KMS-11 (cell line): Measurements from ENCODE around the gene SSTR1.

Source experiments
- H2AFZ ChIP-seq: fragments of 200-600 bp; sonication (generic); 2 replicates; pipeline ENCODE4 v1.6.1; 2016; ENCODE audit warnings: antibody characterized with exemption, mixed run types, low read depth
- H3K27ac ChIP-seq: fragments of 200-600 bp; sonication (generic); 2 replicates; pipeline ENCODE4 v1.6.1; 2016; ENCODE audit warnings: mild to moderate bottlenecking, mixed run types
- H3K27me3 ChIP-seq: fragments of 200-600 bp; sonication (generic); 2 replicates; pipeline ENCODE4 v1.6.1; 2017; ENCODE audit warnings: mild to moderate bottlenecking, low read depth, mixed run types, moderate library complexity; ENCODE audit not compliant: insufficient read depth
- H3K36me3 ChIP-seq: fragments of 200-600 bp; sonication (generic); 2 replicates; pipeline ENCODE4 v1.6.1; 2017; ENCODE audit warnings: mild to moderate bottlenecking, mixed run types; ENCODE audit not compliant: insufficient read depth
- H3K4me1 ChIP-seq: fragments of 200-600 bp; sonication (generic); 2 replicates; pipeline ENCODE4 v1.6.1; 2016; ENCODE audit warnings: mild to moderate bottlenecking, low read depth, mixed run types; ENCODE audit not compliant: poor library complexity, severe bottlenecking
- H3K4me2 ChIP-seq: fragments of 200-600 bp; sonication (generic); 2 replicates; pipeline ENCODE4 v1.7.0; 2016; ENCODE audit warnings: mild to moderate bottlenecking, mixed run types
- H3K4me3 ChIP-seq: fragments of 200-600 bp; sonication (generic); IDR thresholded peaks from 2 replicates; pipeline ENCODE4 v1.6.1; 2017; ENCODE audit warnings: low read depth, low read length, mixed read lengths; ENCODE audit not compliant: insufficient read depth
- H3K79me2 ChIP-seq: fragments of 200-600 bp; sonication (generic); 2 replicates; pipeline ENCODE4 v1.6.1; 2016; ENCODE audit warnings: low read depth, mixed run types; ENCODE audit not compliant: insufficient read depth
- H3K9ac ChIP-seq: fragments of 200-600 bp; sonication (generic); 2 replicates; pipeline ENCODE4 v1.6.1; 2016; ENCODE audit warnings: mild to moderate bottlenecking, mixed run types
- H4K20me1 ChIP-seq: fragments of 200-600 bp; sonication (generic); 2 replicates; pipeline ENCODE4 v1.6.1; 2016; ENCODE audit warnings: mild to moderate bottlenecking, mixed run types; ENCODE audit not compliant: insufficient read depth
- CTCF ChIP-seq: fragments of 200-600 bp; sonication (generic); conservative IDR thresholded peaks from 2 replicates; pipeline ENCODE4 v1.6.1; 2017; ENCODE audit warnings: low read depth, mild to moderate bottlenecking, antibody characterized with exemption, low read length, moderate library complexity, mixed read lengths

SSTR1 gene

GRCh38 chr14:38204719-38205115 is 3.0 kb upstream of the SSTR1 start:
- no peak overlapping the region for H3K27ac ChIP-seq
- no peaks in the 10 kb centered on the region for H3K79me2 ChIP-seq
- no peak overlapping the region for H3K4me3 ChIP-seq
- H3K27me3 ChIP-seq, result no peaks in the 10 kb centered on the region
- no peaks in the 10 kb centered on the region for H4K20me1 ChIP-seq
- no peak overlapping the region for H3K9ac ChIP-seq
- H2AFZ ChIP-seq, result no peak overlapping the region
- H3K4me2 ChIP-seq, result no peak overlapping the region
- TF ChIP-seq CTCF, result no peak
- H3K4me1 ChIP-seq, result no peaks in the 10 kb centered on the region
- H3K36me3 ChIP-seq, result no peaks in the 10 kb centered on the region

- Histone ChIP-seq H3K9ac (no peak overlapping the region), H3K4me1 (no peaks in the 10 kb centered on the region), H3K4me2 (no peak overlapping the region), H2AFZ (no peak overlapping the region), H4K20me1 (no peaks in the 10 kb centered on the region), H3K79me2 (no peaks in the 10 kb centered on the region), H3K27ac (no peak overlapping the region), H3K36me3 (no peaks in the 10 kb centered on the region), H3K27me3 (no peaks in the 10 kb centered on the region), H3K4me3 (no peak overlapping the region)
- TF ChIP-seq CTCF, result no peak
These were observed 2.4 kb upstream of the SSTR1 start for GRCh38 chr14:38205119-38205813.

- H2AFZ ChIP-seq, result no peak overlapping the region
- H3K27me3 ChIP-seq, result no peaks in the 10 kb centered on the region
- H3K4me2 ChIP-seq, result no peak overlapping the region
- no peaks in the 10 kb centered on the region for H3K79me2 ChIP-seq
- no peaks in the 10 kb centered on the region for H3K36me3 ChIP-seq
- no peaks in the 10 kb centered on the region for H4K20me1 ChIP-seq
- H3K4me3 ChIP-seq, result no peak overlapping the region
- no peaks in the 10 kb centered on the region for H3K4me1 ChIP-seq
- no peak for TF ChIP-seq CTCF
- no peak overlapping the region for H3K9ac ChIP-seq
- no peak overlapping the region for H3K27ac ChIP-seq
These were observed 1.6 kb upstream of the SSTR1 start for GRCh38 chr14:38205949-38206665.

- Histone ChIP-seq H3K4me2 (no peak overlapping the region), H2AFZ (no peak overlapping the region), H3K36me3 (no peaks in the 10 kb centered on the region), H3K4me3 (no peak overlapping the region), H3K27ac (no peak overlapping the region), H3K4me1 (peaks cover 3% of the 10 kb centered on the region), H4K20me1 (no peaks in the 10 kb centered on the region), H3K27me3 (no peaks in the 10 kb centered on the region), H3K9ac (no peak overlapping the region), H3K79me2 (no peaks in the 10 kb centered on the region)
- TF ChIP-seq CTCF, result no peak
These were observed 871 bp upstream of the SSTR1 start for GRCh38 chr14:38206689-38207376.
